HPDE6-E6E7 (cell line): ENCODE results near the gene MRPS6.

Experiments used
- DNase-seq: peaks from one replicate; pipeline ENCODE4 v3.0.0; 2011; ENCODE audit warnings: missing footprints; ENCODE audit errors: extremely low spot score

The MRPS6 gene

DNA sequence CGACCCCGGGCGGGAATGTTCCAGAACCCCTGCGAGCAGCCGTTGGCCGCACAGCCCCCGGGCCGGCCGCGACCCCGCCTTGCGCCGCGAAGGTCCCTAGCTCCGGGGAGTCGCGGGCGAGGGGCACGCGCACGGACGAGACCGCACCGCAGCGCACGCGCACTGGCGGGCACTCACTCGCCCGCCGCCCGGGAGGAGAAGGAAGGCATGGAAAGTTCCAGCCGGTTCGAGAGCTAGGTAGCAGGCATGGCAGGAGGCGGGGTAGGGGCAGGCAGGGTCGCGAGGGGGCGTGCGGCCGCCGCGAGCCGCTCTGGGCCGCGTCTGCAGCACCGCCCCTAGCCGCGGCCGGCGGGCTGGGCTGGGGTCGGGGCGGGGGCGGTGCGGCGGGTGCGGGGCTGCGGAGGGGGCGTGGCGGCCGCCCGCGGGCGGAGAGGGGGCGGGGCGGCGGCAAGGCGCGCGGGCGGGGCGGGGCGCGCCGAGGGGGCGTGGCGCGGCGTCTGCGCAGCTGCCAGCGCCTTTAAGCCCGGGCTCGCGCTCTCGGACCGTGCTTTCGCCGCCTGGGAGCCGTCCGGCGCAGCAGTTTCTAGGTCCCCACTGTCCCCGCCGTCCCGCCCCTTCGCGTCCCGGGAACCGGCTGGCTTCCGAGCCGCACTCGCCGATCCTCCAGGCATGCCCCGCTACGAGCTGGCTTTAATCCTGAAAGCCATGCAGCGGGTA lies at the start of gene MRPS6, which contains the start of gene SLC5A3:
TSS of gene MRPS6 (plus strand) at position 547 of the 717 bp plus-strand sequence. CDS start at position 670, 123 bp downstream.
TSS of gene SLC5A3 (plus strand) at position 547 of the 717 bp plus-strand sequence. CDS start 21,621 bp downstream, outside the sequence.
- DNase-seq: peak; percentile 63

DNA sequence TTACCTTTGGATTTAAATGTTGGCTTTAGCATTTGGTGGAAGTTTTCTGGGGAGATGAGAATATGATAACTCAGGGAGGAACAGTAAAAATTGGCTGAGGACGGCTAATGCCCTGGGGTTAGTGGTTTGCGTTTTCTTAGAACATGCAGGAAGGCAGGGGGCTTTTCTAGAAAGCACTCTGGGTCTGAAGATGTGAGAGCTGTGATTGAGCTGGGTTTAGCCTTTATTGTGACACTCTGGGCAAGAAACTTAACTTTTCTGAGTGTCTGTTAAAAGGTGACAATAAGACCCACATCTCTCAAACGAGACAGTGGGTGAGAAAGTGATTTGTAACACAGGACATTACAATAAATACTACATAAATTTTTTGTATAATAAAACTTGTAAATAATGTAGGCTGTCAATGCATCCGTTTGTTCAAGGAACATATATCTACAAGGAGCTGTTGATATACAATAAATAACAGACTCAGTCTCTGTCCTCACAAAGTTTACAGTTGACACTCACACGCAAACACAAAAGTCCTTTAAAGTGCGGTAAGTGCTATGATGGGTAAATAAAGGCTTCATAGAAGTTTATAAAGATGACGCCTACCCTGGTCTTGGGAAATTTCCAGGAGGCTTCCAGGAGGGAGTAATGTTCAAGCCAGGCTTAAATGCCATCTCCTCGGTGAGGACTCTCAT lies 49.5 kb upstream of the MRPS6 start:
- no peak for DNase-seq

DNA sequence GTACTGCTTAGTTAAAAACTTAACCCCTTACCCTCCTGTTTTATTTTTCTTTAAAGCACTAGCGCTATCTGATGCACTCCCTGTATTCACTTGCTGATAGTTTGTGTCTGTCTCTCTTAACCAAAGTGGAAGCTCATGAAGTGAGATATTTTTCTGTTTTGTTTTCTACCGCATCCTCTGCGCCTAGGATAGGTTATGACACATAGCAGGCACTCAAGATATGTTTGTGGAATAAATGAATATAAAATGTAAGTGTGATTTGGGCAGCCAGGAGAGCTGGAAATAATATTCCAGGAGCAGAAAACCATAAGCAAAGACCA lies 49.0 kb upstream of the MRPS6 start:
- DNase-seq: no peak

DNA sequence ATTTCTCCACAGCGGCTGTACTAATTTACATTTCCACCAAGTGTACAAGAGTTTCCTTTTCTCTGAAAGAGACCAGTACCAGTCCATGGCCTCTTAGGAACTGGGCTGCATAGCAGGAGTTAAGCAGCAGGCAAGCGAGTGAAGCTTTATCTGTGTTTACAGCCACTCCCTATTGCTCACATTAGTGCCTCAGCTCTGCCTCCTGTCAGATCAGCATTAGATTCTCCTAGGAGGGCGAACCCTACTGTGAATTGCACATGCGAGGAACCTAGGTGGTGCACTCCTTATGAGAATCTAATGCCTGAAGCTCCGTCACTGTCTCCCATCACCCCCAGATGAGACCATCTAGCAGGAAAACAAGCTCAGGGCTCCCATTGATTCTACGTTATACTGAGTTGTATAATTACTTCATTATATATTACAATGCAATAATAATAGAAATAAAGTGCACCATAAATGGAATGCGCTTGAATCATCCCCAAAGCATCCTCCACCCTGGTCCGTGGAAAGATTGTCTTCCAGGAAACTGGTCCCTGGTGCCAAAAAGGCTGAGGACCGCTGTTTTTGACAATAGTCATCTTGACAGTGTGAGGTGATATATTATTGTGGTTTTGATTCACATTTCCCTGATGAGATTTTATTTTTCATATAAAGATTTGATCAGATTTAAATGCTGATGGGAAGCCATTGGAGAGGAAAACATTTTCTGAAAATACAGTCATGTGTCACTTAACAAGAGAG lies 45.5 kb upstream of the MRPS6 start:
- DNase-seq: no peak

DNA sequence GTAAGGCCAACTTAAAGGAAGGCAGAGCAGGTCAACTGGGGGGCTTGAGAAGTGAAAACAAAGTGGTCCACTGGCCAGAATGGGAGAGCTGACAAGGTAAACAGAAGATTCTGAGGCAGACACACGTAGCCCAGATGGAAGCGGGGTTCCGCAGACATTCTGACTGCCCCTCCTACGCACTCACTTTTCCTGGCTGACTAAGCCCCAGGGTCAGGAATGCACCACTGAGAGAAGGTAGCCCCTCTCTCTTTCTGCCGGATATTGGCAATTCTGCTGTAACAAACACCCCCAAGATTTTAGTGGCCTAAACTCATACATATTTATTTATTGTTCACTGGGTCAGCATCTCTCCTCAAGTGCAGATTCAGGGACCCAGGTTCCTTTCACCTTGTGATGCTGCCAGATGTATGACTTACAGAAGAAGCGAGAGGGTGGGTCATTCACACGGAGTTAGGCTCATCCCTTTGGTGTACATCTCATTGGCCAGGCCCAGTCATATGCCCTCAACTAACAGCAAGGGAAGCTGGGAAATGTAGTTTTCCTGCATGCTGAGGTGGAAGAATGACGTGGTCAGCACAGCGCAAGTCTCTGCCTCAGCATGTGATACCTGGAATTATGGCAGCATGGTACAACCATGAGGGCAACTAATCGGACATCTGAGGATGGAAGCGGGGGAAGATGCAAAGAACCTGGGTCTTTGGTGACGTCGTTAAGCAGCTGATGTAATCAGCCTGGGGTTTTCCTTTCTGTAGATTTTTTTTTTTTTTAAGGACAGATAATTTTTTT lies 43.4 kb upstream of the MRPS6 start:
- DNase-seq: peak; percentile 43

DNA sequence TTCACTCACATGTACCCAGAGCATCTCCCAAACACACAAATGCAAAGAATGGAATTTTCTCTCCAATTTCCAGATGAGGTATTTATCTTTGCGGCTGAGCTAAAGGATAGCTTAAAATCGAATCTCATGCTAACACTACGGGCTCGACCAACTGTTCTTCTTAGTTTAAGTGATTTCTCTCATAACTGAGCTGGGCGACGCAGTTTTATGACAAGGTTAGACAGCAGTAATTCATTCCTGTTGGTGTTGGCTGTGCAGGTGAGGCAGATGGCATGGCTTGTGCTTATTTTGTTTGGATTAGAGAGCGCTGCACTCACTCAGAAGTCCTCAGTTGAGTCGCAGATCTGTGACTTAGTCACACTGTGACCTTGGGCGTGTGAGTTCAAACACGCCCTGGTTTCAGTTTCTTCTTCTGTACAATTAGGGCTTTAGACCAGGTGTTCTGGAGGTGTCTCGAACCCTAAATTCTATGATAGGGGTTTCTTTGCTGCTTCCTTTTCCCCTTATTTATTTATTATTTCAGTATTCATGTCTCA lies 41.5 kb upstream of the MRPS6 start:
- no peak for DNase-seq

DNA sequence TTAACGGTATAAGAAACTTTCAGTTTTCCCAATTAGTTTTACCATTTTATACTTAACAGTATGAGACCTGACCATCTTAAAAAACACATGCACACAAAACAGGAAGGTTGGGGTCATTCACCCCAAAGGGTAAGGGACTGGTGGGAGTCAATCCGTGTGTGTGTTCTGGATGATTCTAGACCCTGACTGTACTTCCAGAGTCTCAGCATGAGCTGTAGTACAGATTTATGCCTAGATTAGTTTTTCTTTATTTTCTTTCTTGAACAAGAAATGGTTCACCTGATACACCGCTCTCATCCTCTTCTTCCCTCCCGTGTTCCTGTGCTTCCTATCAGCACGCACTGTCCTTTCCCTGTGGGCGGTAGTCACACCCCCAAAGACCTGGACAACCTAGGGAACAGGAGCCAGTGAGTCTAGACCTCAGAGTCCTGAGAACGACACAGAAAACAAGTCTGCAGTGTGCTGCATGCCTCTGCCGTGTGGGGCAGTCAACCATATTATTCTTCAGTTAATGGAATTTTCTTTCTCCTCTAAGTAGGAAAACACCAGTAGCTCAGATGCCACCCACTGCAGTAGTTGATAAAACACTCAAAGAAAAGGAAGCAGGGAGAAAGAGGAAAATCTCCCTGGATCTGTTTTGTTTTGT lies 38.9 kb upstream of the MRPS6 start:
- DNase-seq: no peak

DNA sequence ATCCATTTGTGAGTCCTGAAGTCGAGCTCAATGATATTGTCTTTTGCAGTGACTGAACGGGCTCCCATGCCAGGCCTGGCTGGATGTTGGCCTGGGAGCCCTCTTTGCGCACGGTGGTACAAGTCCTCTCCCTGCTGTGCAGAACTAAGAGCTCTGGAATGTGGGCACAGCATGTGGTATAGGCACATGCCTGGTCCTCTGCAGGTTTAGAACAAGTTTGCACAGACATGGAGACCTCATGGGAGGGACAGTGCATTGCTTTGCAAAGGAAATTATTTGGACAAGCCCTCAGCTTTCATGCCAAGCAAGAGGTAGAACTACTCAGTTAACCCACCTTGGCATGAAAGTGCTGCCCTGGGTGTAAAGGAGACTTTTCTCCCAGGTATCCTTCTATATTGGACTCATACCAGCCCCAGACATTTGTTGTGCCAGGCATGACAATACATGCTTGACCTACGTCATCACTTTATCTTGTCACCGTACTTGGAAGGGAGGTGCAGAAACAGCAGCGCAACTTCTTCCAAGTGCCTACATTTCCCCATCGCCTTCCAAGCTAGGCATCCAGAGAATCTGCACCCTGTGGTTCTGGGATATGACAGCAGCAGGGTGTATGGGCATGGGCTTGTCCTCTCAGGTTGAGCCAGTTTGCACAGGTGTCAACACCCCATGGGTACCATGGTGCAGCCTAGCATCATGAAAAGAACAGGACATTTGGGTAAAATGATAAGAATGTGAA lies 37.6 kb upstream of the MRPS6 start:
- no peak for DNase-seq

DNA sequence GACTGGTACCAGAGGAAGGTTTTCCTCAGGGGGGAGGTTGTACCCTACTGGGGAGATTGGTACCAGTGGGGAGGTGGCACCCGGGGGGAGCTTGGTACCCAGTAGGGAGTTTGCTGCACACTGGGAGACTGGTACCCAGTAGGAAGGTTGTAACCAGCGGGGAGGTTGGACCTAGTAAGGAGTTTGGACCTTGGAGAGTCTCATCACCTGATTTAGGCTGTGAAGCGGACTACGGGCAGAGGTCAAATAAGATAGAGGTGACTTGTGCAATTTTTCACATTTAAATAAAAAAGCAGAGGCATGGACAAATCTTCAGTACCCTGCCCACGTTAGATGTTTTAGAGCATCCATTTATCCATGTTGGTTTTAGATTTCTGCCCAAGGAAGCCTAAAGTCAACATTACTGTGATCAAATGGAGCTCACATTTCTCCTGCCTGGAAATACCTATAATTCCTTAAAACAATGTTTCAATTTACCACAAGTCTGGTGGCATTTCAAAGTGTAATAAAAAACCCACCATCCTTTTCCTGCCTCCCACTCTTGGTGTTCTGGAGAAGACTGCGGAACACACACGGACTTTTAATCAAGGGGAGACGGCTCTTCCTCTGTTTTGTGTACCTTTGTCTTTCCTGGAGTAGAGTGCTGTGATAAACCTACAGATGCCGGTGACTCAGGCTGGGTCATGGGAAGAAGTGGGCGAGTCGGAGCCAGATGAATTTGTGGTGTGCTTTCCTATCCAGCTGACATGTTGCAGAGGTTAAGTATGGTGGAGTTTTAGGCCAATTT lies 36.2 kb upstream of the MRPS6 start:
- peak; percentile 81 for DNase-seq

DNA sequence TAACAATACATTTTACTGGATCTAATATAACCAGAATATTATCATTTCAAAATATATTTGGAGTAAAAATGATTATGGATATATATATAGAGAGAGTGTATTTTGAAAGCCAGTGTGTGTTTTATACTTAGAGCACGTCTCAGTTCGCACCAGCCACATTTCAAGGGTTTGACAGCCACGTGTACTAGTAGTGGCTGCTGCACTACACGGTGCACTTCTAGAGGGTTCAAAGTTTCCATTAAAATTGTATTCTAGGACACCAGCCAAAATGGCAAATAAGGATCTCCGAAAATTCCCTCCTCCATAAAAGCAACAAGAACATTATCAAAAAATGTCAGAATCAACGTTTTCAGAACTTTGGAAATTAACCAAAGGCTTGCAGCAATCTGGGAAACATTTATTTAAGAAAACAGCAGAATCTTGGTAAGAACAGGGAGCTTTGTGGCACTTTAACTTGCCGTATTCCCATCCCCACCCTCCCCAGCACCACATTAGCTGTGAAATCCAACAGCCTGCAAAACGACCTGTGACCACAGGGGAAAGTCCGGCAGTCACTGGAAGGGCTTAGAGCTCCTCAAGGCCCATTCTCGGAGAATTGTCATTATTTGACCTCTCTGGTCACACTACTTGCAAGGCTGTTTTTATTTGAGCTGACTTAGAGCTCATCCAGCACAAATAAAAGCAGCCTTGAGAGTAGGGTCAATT lies 33.5 kb upstream of the MRPS6 start:
- DNase-seq: no peak

DNA sequence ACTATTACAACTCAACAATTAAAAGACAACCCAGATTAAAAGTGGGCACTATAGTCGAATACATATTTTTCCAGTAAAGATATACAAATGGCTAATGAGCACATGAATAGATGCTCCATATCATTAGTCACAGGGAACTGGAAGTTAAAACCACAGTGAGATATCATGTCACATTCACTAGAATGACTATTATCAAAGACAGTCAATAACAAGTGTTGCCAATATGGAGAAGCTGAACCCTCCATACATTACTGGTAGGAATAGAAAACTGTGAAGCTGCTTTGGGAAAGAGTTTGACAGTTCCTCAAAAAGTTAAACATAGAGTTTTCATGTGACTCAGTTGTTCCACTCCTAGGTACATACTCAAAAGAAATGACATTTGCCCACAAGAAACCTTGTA lies 30.6 kb upstream of the MRPS6 start:
- DNase-seq: no peak

DNA sequence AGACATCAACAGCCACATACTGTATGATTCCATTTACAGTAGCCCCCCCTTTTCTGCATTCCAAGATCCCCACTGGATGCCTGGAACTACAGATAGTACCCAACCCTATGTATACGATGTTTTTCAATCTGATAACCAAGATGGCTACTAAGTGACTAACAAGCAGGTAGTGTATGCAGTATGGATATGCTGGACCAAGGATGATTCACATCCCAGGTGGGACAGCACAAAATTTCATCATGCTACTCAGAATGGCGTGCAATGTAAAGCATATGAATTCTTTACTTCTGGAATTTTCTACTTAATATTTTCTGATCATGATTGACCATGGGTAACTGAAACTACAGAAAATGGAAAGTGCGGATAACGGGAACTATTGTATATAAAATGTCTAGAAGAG lies 30.0 kb upstream of the MRPS6 start:
- no peak for DNase-seq

DNA sequence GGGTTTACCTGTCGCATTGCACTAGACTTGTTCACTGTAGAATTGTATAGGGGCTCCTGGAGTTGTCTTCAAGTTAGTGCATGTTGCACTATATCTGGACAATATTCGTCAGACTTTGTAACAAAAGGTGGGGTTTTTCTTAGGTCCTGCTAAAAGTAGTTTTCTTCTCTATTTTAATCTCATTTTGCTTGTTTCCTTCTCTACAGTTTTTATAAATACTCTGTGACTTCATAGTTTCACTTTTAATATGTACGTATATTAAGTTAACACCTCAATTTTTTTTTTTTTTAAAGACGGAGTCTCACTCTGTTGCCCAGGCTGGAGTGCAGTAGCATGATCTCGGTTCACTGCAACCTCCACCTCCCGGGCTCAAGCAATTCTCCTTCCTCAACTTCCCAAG lies 26.5 kb upstream of the MRPS6 start:
- no peak for DNase-seq

DNA sequence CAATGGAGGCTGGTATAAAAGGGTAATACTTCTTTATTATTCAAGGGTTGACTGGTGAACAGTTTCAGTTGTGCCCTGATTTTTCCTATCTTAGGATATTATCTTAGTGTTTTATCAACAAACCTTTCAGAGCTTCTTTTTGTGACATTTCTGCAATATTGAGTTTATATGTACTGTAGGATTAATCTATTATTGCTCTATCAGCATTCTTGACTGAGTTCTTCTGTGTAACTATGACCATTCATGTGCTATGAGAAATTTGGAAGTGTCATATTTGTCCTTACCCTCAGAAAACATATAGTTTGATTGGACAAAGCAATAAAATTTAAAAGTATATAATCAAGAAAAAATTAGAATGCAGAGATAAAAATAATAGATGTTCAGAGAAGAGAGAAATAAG lies 25.5 kb upstream of the MRPS6 start:
- DNase-seq: no peak

DNA sequence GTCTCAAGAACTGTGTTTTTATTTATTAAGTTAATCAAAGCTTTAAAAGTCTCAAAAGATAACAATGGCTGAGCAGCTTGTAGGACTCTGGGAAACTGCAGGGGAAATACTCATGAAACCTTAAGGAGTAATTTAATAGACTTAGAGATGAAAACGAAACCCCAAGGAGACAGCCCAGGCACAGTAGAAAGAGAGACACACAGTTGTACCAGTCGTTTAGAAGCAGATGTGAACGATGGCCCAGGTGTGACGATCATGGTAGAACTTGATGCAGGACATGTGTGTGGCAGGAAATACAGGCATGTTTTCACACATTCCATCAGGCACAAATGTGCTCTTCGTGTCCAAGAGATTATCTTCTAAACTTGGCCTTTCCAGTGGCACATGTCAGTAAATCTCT lies 21.2 kb upstream of the MRPS6 start:
- no peak for DNase-seq

DNA sequence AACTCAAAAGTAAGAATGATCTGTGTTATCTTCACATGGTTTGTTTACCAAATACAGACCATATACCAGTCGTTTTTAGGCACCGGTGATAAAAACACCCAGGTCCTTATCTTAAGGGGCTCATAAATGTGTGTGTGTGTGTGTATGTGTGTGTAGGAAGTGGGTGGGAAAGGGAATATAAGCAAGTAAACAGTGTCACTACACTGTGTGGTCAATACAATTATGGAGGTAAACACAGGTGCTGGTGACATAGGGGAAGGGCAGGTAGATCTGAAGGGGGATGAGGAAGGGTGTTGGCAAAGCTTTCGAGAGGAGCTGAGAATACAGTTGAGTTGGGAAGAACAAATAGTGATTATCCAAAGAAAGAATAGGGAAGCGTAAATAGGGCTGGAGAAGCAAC lies 19.1 kb upstream of the MRPS6 start:
- no peak for DNase-seq

DNA sequence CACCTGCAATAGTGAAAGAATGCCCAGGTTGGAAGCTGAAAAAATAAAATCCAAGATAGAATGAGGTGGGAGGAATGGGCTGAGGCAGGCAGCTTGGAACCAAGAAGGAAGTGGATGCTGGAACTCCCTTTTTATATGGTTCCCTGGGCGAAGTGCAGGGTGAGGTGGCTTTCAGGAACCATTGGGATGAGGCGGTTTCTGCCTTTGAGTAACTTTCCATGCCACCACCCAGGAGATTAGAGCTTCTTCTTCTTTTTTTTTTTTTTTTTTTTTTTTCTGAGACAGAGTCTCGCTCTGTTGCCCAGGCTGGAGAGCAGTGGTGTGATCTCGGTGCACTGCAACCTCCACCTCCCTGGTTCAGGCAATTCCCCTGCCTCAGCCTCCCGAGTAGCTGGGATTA lies 17.8 kb upstream of the MRPS6 start:
- DNase-seq: no peak

DNA sequence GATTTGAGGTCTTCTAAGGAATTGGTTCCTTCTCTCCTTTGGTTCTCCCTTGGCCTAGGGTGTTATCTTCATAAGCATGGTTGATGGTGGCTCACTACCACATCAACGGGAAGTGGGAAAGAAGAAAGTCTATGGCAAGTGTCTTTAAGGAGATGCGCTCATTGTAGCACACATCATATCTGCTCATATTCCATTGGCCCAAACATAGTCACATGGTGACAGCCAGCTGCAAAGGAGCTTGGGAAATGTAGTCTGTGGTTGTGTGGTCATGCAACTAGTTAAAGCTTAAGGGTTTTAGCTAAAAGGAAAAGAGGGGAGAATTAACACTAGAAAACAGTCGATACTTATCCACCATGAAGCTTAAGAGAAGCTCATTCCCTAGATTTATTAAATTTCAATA lies 11.4 kb upstream of the MRPS6 start:
- no peak for DNase-seq

DNA sequence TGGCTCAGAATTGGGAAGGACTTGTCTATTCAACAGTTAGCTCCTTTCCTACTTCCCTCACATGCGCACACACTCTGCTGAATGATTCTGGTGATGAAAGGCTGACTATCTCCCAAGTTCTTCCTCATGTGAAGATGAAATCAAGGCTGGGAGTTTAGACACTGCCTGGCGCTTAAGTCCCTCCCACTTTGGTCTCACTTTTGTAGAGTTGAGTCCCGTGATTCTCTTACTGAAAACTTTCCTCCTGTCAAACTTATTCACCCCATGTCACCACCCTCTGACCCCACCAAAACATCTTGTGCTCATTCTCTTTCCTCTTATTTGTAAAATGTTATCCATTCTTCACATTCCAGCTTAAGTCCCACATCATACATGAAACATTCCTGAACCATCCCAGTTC lies 8.4 kb upstream of the MRPS6 start:
- no peak for DNase-seq
